ENCODE results near the gene HINT3. TPM values are rescaled to one million over a fixed set of nuclear protein-coding genes. Genes with fewer than 3 reads are reported as not detected.

The HINT3 gene
- total and polyA plus RNA-seq, 2 donors (not counting 3 experiments of a cell fraction or from before 2014, with no cell fraction given) = 1.8 to 8.4 TPM

DNA sequence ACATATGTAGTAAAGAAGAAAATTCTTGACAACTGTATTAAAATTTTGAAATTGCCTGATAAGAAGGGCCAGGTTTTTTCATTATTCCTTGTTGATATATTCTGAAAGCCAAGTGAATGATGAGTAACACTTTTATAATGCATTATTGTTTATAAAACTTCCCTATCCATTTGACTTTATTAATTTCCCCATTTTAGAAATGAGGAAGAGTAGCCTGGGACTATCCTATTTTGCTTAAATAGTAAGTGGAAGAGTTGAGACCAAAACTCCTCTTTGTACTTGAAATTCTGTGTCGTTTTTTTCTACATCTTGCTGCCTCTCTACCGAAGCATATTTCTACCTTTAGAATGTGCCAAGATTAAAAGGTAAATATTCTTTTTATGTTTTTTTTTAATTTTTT lies 69.4 kb downstream of the HINT3 start:
- no peaks in the 10 kb centered on the region for H3K36me3 ChIP-seq (ENCODE audit: control insufficient read depth in 2 of 2, extremely low read depth in 1 of 2, insufficient read depth in 2 of 2, low read length in 2 of 2)
- no peak overlapping the region for H3K27ac ChIP-seq (ENCODE audit: insufficient read depth, low read depth, low read length)
- no peak overlapping the region for H3K4me3 ChIP-seq (replicated peaks in 1 of 3; ENCODE audit: insufficient read depth in 1 of 3, low read depth in 1 of 3, low read length in 3 of 3)
- CTCF ChIA-PET = no interaction called here
- BruUV-seq (replicated peaks) = no TSS peak
- no peak overlapping the region for H3K4me2 ChIP-seq (ENCODE audit: insufficient read depth, low read length)
- dilution Hi-C loops (cut with MboI; ENCODE audit: extremely low pct_ligation_motif_present, low sequenced_read_pairs) = no loop called here
- no peaks in the 10 kb centered on the region for H3K9me1 ChIP-seq (replicated peaks; ENCODE audit: control insufficient read depth, extremely low read depth, insufficient read depth, low read length)
- no peak for TF ChIP-seq POLR2AphosphoS5 (IDR thresholded peaks at IDR 0.05; ENCODE audit: insufficient read depth, low read depth, low read length)
- TF ChIP-seq EZH2 (IDR thresholded peaks at IDR 0.05; ENCODE audit: borderline replicate concordance, low read depth, low read length, severe bottlenecking) = no peak
- no peak for TF ChIP-seq MYC (IDR thresholded peaks at IDR 0.05; ENCODE audit: low read depth, low read length)
- TF ChIP-seq, protein P1, sequence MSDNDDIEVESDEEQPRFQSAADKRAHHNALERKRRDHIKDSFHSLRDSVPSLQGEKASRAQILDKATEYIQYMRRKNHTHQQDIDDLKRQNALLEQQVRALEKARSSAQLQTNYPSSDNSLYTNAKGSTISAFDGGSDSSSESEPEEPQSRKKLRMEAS (IDR thresholded peaks at IDR 0.05; ENCODE audit: insufficient read depth, insufficient read length) = no peak
- no peak for TF ChIP-seq POLR2A (IDR thresholded peaks at IDR 0.05; ENCODE audit: low read depth, low read length)
- TF ChIP-seq JUN (IDR thresholded peaks at IDR 0.05; ENCODE audit: borderline replicate concordance, insufficient read depth, insufficient read length, low read depth) = no peak
- no peak for TF ChIP-seq GATA2 (IDR thresholded peaks at IDR 0.05; ENCODE audit: insufficient read depth, insufficient read length, low read depth, low read length)
- TF ChIP-seq, protein P2, sequence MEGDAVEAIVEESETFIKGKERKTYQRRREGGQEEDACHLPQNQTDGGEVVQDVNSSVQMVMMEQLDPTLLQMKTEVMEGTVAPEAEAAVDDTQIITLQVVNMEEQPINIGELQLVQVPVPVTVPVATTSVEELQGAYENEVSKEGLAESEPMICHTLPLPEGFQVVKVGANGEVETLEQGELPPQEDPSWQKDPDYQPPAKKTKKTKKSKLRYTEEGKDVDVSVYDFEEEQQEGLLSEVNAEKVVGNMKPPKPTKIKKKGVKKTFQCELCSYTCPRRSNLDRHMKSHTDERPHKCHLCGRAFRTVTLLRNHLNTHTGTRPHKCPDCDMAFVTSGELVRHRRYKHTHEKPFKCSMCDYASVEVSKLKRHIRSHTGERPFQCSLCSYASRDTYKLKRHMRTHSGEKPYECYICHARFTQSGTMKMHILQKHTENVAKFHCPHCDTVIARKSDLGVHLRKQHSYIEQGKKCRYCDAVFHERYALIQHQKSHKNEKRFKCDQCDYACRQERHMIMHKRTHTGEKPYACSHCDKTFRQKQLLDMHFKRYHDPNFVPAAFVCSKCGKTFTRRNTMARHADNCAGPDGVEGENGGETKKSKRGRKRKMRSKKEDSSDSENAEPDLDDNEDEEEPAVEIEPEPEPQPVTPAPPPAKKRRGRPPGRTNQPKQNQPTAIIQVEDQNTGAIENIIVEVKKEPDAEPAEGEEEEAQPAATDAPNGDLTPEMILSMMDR (IDR thresholded peaks at IDR 0.05; ENCODE audit: extremely low read depth in 1 of 2, insufficient read depth in 1 of 2, low read depth in 1 of 2, low read length in 2 of 2) = no peak
- TF ChIP-seq FOS (IDR thresholded peaks at IDR 0.05; ENCODE audit: borderline replicate concordance, insufficient read depth, low read length) = no peak
- no peak overlapping the region for H2AFZ ChIP-seq (ENCODE audit: low read depth, low read length)
- no peaks in the 10 kb centered on the region for H4K20me1 ChIP-seq (replicated peaks; ENCODE audit: control insufficient read depth, extremely low read depth, insufficient read depth, low read length)
- intact Hi-C loops (cut with micrococcal nuclease) = no loop called here
- H3K9ac ChIP-seq (replicated peaks; ENCODE audit: extremely low read depth, insufficient read depth, low read length) = no peak overlapping the region
- POLR2A ChIA-PET = no interaction called here
- H3K79me2 ChIP-seq (ENCODE audit: control insufficient read depth, insufficient read depth, low read length) = no peaks in the 10 kb centered on the region
- H3K9me3 ChIP-seq (replicated peaks; ENCODE audit: control insufficient read depth, insufficient read depth, low read length) = no peaks in the 10 kb centered on the region
- no peak for FAIRE-seq
- H3K4me1 ChIP-seq (ENCODE audit: control insufficient read depth, extremely low read depth, insufficient read depth, low read length) = no peaks in the 10 kb centered on the region
- no peak for DNase-seq (ENCODE audit: low read depth, low spot score)
- H3K27me3 ChIP-seq (ENCODE audit: control insufficient read depth in 2 of 2, insufficient read depth in 2 of 2, low read length in 2 of 2) = no peaks in the 10 kb centered on the region

Data from endothelial cell of umbilical vein (primary cell).